A673 (cell line): Measurements from ENCODE around the gene HEXIM2.

ENCODE experiments used
- EZH2 ChIP-seq: fragments of 200-600 bp; sonication (generic); IDR thresholded peaks from 2 replicates; pipeline ENCODE4 v1.6.1; 2017; ENCODE audit warnings: borderline replicate concordance, low read depth, mild to moderate bottlenecking, mixed read lengths, antibody characterized with exemption, low read length; ENCODE audit not compliant: poor library complexity, severe bottlenecking
- TF ChIP-seq, protein P1 (sequence below): fragments of 300-800, 200-600 bp; sonication (generic); conservative IDR thresholded peaks from 2 replicates; pipeline ENCODE4 v1.5.1; 2017; ENCODE audit warnings: low read depth, mild to moderate bottlenecking, antibody characterized with exemption, low read length, moderate library complexity, mixed read lengths

GRCh38 chr17:45147581-45148182 lies 14.0 kb upstream of the HEXIM2 start:
- TF ChIP-seq EZH2: no peak
- TF ChIP-seq, protein P1, sequence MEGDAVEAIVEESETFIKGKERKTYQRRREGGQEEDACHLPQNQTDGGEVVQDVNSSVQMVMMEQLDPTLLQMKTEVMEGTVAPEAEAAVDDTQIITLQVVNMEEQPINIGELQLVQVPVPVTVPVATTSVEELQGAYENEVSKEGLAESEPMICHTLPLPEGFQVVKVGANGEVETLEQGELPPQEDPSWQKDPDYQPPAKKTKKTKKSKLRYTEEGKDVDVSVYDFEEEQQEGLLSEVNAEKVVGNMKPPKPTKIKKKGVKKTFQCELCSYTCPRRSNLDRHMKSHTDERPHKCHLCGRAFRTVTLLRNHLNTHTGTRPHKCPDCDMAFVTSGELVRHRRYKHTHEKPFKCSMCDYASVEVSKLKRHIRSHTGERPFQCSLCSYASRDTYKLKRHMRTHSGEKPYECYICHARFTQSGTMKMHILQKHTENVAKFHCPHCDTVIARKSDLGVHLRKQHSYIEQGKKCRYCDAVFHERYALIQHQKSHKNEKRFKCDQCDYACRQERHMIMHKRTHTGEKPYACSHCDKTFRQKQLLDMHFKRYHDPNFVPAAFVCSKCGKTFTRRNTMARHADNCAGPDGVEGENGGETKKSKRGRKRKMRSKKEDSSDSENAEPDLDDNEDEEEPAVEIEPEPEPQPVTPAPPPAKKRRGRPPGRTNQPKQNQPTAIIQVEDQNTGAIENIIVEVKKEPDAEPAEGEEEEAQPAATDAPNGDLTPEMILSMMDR: no peak
